Upper lobe of left lung (tissue), 6 donors: Measurements from ENCODE around the gene SCLT1. TPM values are rescaled to one million over a fixed set of nuclear protein-coding genes. Genes with fewer than 3 reads are reported as not detected.
"Not testable (repeated sequence)": the region's sequence is repeated elsewhere in the genome, so short reads cannot be mapped to it uniquely, and the experiment has no call there.

Experiments
- ATAC-seq, 2 donors: fragments of 200-7000 bp; cut with Tn5 transposase; one replicate each; pipeline ENCODE4 v1.9.1; 2022; ENCODE audit warnings: mild to moderate bottlenecking in 2 of 2, moderate library complexity in 2 of 2; ENCODE audit not compliant: low FRiP score in 2 of 2
- DNase-seq, 2 donors: peaks; one replicate each; pipeline ENCODE4 v3.0.0-alpha.2; 2019 to 2020
- H3K27ac ChIP-seq, 4 donors: fragments of 200-600 bp; sonication (generic); one replicate each; pipeline ENCODE4 v1.5.1; 2016 to 2019
- H3K27me3 ChIP-seq, 4 donors: fragments of 200-600 bp; sonication (generic); one replicate each; pipeline ENCODE4 v1.5.1; 2017 to 2019
- H3K36me3 ChIP-seq, 4 donors: fragments of 200-600 bp; sonication (generic); one replicate each; pipeline ENCODE4 v1.5.1; 2016 to 2019
- H3K4me1 ChIP-seq, 4 donors: fragments of 200-600 bp; sonication (generic); one replicate each; pipeline ENCODE4 v1.5.1; 2018 to 2019
- H3K4me3 ChIP-seq, 4 donors: fragments of 200-600 bp; sonication (generic); one replicate each; pipeline ENCODE4 v1.5.1; 2017 to 2019; ENCODE audit warnings: mild to moderate bottlenecking in 2 of 4, moderate library complexity in 1 of 4
- H3K9me3 ChIP-seq, 4 donors: fragments of 200-600 bp; sonication (generic); one replicate each; pipeline ENCODE4 v1.5.1; 2018 to 2019
- CTCF ChIP-seq, 6 experiments: fragments of 450-650 bp in 4 of 6; fragments of 200-600 bp in 2 of 6; sonication (generic) in 2 of 6; IDR thresholded peaks; one replicate each; pipeline ENCODE4 v1.5.1; 2016 to 2019; ENCODE audit warnings: antibody characterized with exemption in 6 of 6
- EP300 ChIP-seq, 4 donors: sonication (generic); formaldehyde crosslinking; IDR thresholded peaks; one replicate each; pipeline ENCODE4 v1.5.1; 2017; ENCODE audit warnings: antibody characterized with exemption in 4 of 4, control low read depth in 2 of 4
- POLR2A ChIP-seq, 4 donors: fragments of 450-650 bp; IDR thresholded peaks; one replicate each; pipeline ENCODE4 v1.5.1; 2016 to 2017; ENCODE audit warnings: antibody characterized with exemption in 4 of 4, mild to moderate bottlenecking in 2 of 4
- POLR2AphosphoS5 ChIP-seq, 2 donors: sonication (generic); formaldehyde crosslinking; IDR thresholded peaks; one replicate each; pipeline ENCODE4 v1.5.1; 2017; ENCODE audit warnings: antibody characterized with exemption in 2 of 2
- WGBS, 2 donors: methylation state at CpG; one replicate each; pipeline ENCODE4 v1.1.5; 2017 to 2018; 5-methylcytosine and 5-hydroxymethylcytosine counted together
- total RNA-seq, 6 donors: library from RNA; depleted of rRNA in 4 of 6; stranded (reverse); fragments of >200 nt in 4 of 6; gene quantifications; one replicate each; pipeline versions ENCODE4 v1.1.0 to v1.2.1, GENCODE V29; 2016 to 2021
- donor health status: DM: no; HTN: no; CAD: no; lungs with moderate emphysema.
- donor health status: DM: no; HTN: yes; CAD: no; lungs with severe emphysema.

Gene SCLT1
- total RNA-seq, 6 donors from 2014 or later, result 7.9 to 27.2 (median 14.2) TPM

GRCh38 chr4:129129143-129129542, 35.8 kb upstream of the SCLT1 start:
- H3K27ac ChIP-seq, result no peak overlapping the region

GRCh38 chr4:129126614-129127013, 33.3 kb upstream of the SCLT1 start:
- not testable (repeated sequence) for ATAC-seq, DNase-seq
- WGBS, 2 donors, result 91 to 92% methylated on average over 4 to 5 of the region's 5 CpGs

More at GRCh38 chr4:129129143-129129542, 35.8 kb upstream of the SCLT1 start:
- ATAC-seq, result no peak
- H3K9me3 ChIP-seq, result peaks cover 0 to 8% (median 0%) of the 10 kb centered on the region in 4 donors
- no peak for DNase-seq
- no peaks in the 10 kb centered on the region for H3K36me3 ChIP-seq
- H3K27me3 ChIP-seq, result no peaks in the 10 kb centered on the region
- 88 to 96% methylated on average over 2 of the region's 2 CpGs for WGBS, 2 donors
- no peak for TF ChIP-seq CTCF (IDR thresholded peaks at IDR 0.05)
- TF ChIP-seq POLR2A (IDR thresholded peaks at IDR 0.05), result no peak
- no peak for TF ChIP-seq EP300 (IDR thresholded peaks at IDR 0.05)
- TF ChIP-seq POLR2AphosphoS5 (IDR thresholded peaks at IDR 0.05), result no peak
- H3K4me1 ChIP-seq, result no peaks in the 10 kb centered on the region
- no peak overlapping the region for H3K4me3 ChIP-seq

GRCh38 chr4:129117705-129118104, 24.4 kb upstream of the SCLT1 start:
- DNase-seq (no peak), ATAC-seq (no peak)
- WGBS, 2 donors, result 84 to 97% methylated on average over 5 of the region's 5 CpGs
- no peak overlapping the region for H3K27ac ChIP-seq
- H3K4me1 ChIP-seq, result no peaks in the 10 kb centered on the region
- H3K27me3 ChIP-seq, result no peaks in the 10 kb centered on the region
- no peaks in the 10 kb centered on the region for H3K9me3 ChIP-seq
- no peak overlapping the region for H3K4me3 ChIP-seq
- no peaks in the 10 kb centered on the region for H3K36me3 ChIP-seq
- TF ChIP-seq POLR2A (IDR thresholded peaks at IDR 0.05), result no peak
- TF ChIP-seq EP300 (IDR thresholded peaks at IDR 0.05), result no peak
- TF ChIP-seq POLR2AphosphoS5 (IDR thresholded peaks at IDR 0.05), result no peak
- TF ChIP-seq CTCF (IDR thresholded peaks at IDR 0.05), result no peak

More at GRCh38 chr4:129126614-129127013, 33.3 kb upstream of the SCLT1 start:
- not testable (repeated sequence) for H3K36me3 ChIP-seq, H3K4me3 ChIP-seq, H3K9me3 ChIP-seq, H3K4me1 ChIP-seq, H3K27ac ChIP-seq, H3K27me3 ChIP-seq

- no peak for TF ChIP-seq POLR2AphosphoS5 (IDR thresholded peaks at IDR 0.05)
- TF ChIP-seq CTCF (IDR thresholded peaks at IDR 0.05), result no peak
- TF ChIP-seq EP300 (IDR thresholded peaks at IDR 0.05), result no peak
- no peak for TF ChIP-seq POLR2A (IDR thresholded peaks at IDR 0.05)
- ATAC-seq (no peak), DNase-seq (no peak)
- Histone ChIP-seq H3K27me3 (no peaks in the 10 kb centered on the region), H3K27ac (no peak overlapping the region), H3K36me3 (peaks cover 0 to 19% (median 0%) of the 10 kb centered on the region in 4 donors), H3K4me3 (no peak overlapping the region), H3K9me3 (no peaks in the 10 kb centered on the region), H3K4me1 (no peaks in the 10 kb centered on the region)
- 58 to 64% methylated on average over 1 of the region's 1 CpG for WGBS, 2 donors
Measured at GRCh38 chr4:129113919-129114318, 20.6 kb upstream of the SCLT1 start.

- 20 to 29% methylated on average over 1 of the region's 1 CpG for WGBS, 2 donors
- DNase-seq, result no peak
- H3K4me3 ChIP-seq, result no peak overlapping the region
- H3K9me3 ChIP-seq, result no peaks in the 10 kb centered on the region
- TF ChIP-seq POLR2A (IDR thresholded peaks at IDR 0.05) (no peak), EP300 (IDR thresholded peaks at IDR 0.05) (no peak), CTCF (IDR thresholded peaks at IDR 0.05) (no peak)
- peaks cover 0 to 22% (median 0%) of the 10 kb centered on the region in 4 donors for H3K36me3 ChIP-seq
- no peaks in the 10 kb centered on the region for H3K4me1 ChIP-seq
- H3K27me3 ChIP-seq, result no peaks in the 10 kb centered on the region
- no peak for ATAC-seq
- no peak overlapping the region for H3K27ac ChIP-seq
Measured at GRCh38 chr4:129113434-129113833, 20.1 kb upstream of the SCLT1 start.
